Adipose tissue (tissue), 3 donors: ENCODE data around the gene ADAT3. TPM values are rescaled to one million over a fixed set of nuclear protein-coding genes. Genes with fewer than 3 reads are reported as not detected.
"Not testable (repeated sequence)": the region's sequence is repeated elsewhere in the genome, so short reads cannot be mapped to it uniquely, and the experiment has no call there.

ENCODE experiments used
- H3K27ac ChIP-seq: one replicate; pipeline ENCODE4 v1.5.1; 2013; ENCODE audit warnings: low read depth, low read length
- WGBS, 3 donors: extraction: QIAGEN DNeasy Blood & Tissue Kit; methylation state at CpG; one replicate each; pipeline ENCODE4 v1.1.7; 2013; 5-methylcytosine and 5-hydroxymethylcytosine counted together
- polyA plus RNA-seq, 3 donors: library from polyadenylated mRNA; stranded (reverse); fragments of 200-250 nt; gene quantifications; one replicate each; pipeline ENCODE4 v1.2.3, GENCODE V29; 2013
- donor health status: healthy with polysubstance abuse.
- donor health status: Bipolar disorder and iron deficiency.
- donor health status: healthy.

ADAT3 gene
- polyA plus RNA-seq, 3 donors, result 2.2 to 4.2 (median 4.2) TPM

DNA sequence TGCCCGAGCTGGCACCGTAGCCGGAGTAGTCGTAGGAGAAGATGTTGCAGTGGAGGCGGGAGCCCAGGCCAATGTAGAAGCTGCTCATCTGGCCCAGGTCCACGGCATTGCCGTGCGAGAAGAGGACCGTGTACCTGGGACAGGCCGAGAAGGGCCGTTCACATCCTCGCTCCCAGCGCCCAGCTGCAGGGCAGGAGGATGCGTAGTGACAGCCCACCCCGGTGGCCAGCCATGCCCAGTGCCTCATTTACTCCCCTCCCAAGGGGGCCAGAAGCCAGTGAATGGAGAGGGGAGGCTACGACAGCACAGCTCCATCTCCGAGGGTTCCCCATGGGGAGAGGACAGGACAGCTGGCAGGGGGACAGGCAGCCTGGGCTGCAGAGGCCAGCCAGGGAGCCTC lies 25.2 kb upstream of the ADAT3 start:
- H3K27ac ChIP-seq, result not testable (repeated sequence)
- WGBS, 3 donors, result 84 to 91% (median 84%) methylated on average over 12 to 15 of the region's 17 CpGs

- WGBS, 3 donors, result 69 to 82% (median 81%) methylated on average over 25 to 33 of the region's 35 CpGs
- no peak overlapping the region for H3K27ac ChIP-seq
Observed at GRCh38 chr19:1880611-1881392, 24.4 kb upstream of the ADAT3 start.

DNA sequence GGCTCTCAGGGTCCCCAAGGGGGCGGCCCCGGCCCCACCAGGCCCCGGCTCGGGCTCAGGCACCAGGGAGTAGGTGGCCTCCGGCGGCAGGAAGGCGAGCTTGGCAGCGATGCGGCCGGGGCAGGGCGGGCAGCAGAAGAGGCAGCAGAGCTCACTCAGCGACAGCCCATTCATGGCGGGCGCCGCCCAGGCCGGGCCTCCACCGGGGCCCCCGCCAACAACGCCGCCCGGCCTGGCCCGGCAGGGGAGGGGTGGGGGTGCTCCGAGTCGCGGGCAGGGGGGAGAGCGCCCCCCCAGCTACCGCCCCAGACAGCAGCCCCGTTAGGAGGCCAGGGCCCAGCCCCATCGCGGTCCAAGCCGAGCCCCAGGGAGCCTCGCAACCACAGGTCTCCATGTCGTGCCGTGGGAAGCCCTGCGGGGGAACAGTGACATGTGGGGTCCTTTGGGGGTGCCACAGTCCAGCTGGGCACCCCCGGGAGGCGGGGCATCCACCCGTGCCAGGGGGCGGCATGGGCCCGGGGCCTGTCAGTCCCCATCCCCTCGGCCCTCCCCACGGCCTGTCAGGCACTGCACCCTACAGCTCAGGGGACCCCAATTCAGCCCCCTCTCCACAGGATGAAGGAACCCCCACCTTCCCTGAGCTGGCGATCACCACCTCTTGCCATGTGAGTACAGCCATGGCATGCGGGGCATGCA lies 23.7 kb upstream of the ADAT3 start:
- WGBS, 3 donors, result 59 to 72% (median 60%) methylated on average over 16 to 41 of the region's 44 CpGs
- H3K27ac ChIP-seq, result not testable (repeated sequence)

- 61 to 70% (median 62%) methylated on average over 29 to 31 of the region's 31 CpGs for WGBS, 3 donors
- H3K27ac ChIP-seq, result no peak overlapping the region
Observed at GRCh38 chr19:1882089-1882785, 23.0 kb upstream of the ADAT3 start.

DNA sequence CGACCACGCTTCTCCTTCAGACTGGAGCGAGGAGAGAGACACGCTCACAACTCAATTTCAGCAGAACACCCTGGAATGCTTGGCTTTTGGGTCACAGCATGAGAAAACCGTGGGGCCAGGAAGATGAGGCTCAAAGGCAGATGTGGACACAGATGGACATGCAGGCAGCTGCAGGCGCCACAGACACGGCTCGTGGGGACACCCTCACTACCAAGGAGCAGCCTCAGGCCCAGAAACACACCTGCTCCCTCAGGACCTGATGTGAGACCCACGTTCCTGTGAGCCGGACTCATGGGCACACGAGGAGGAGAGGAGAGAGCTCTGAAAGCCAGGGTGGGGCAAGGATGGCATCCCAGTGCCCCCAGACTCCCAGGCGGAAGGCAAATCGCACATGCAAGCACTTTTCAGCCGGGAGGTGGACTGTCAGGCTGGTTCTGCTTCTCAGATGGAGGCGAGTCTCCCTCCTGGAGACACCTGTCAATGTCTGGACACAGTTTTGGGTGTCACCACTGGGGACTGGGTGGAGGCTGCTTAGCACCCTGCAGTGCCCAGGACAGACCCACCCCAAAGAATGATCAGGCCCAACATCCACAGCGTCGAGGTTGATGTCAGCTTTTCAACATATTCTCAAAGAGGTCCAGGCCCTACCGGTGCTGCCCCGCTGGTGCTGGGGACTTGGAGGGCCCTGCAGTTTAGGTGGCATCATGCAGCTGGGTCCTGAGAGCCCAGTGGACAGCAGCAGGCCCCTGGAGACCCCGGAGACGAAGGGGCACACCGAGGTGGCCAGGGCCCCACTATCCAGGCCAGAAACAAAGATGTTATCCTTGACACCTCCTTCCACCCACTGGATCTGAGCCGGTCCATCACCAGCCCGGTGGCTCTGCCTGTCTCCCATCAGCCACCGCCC lies 22.2 kb upstream of the ADAT3 start:
- WGBS, 3 donors, result 64 to 70% (median 67%) methylated on average over 25 of the region's 25 CpGs
- no peak overlapping the region for H3K27ac ChIP-seq

GRCh38 chr19:1883784-1884183 lies 21.4 kb upstream of the ADAT3 start:
- no peak overlapping the region for H3K27ac ChIP-seq
- 19 to 28% (median 28%) methylated on average over 8 of the region's 8 CpGs for WGBS, 3 donors

- H3K27ac ChIP-seq, result no peak overlapping the region
- 1 to 4% (median 4%) methylated on average over 11 of the region's 11 CpGs for WGBS, 3 donors
Observed at GRCh38 chr19:1884291-1884718, 20.9 kb upstream of the ADAT3 start.

DNA sequence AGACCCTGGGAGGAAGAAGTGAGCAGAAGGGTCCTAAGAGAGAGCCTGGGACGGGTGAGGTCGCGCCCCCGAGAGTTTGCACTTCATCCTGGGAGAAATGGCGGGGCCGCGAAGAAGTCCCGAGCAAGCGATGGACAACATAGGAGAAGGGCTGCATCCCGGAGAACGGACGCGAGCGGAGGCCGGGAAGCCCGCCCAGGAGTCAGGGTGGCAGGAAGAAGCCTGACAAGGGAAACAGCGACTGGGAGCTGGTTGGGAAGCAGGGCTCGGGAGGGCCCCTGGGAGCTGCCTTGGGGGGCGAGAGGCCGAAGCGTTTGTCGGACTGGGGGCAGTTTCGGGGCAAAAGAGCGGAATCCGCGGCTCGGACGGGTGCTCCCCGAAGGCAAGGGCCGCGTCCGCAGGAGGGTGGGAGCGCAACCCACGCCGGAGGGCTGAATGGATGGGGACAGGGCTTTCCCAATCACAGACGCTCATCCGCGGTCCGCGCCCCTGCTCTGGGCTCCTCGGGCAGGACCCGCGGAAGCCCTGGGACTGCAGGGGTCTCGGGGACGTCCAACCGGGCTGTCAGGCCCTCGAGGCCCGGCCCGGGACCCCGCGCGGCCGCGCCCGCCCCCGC lies 20.4 kb upstream of the ADAT3 start:
- 1% methylated on average over 41 to 47 of the region's 56 CpGs for WGBS, 3 donors
- no peak overlapping the region for H3K27ac ChIP-seq

- H3K27ac ChIP-seq, result not testable (repeated sequence)
- WGBS, 3 donors, result 21 to 24% (median 23%) methylated on average over 40 to 46 of the region's 46 CpGs
Observed at GRCh38 chr19:1885398-1886119, 19.6 kb upstream of the ADAT3 start, which contains the start of gene ABHD17A. Gene ABHD17A (minus strand): TSS chr19:1885496. CDS start chr19:1881566, 3,930 bp downstream.

- 91 to 96% (median 92%) methylated on average over 15 of the region's 15 CpGs for WGBS, 3 donors
Observed at GRCh38 chr19:1886360-1886759, 18.8 kb upstream of the ADAT3 start.

GRCh38 chr19:1888385-1888784 lies 16.8 kb upstream of the ADAT3 start:
- 63 to 94% (median 89%) methylated on average over 5 of the region's 5 CpGs for WGBS, 3 donors

More at GRCh38 chr19:1886360-1886759, 18.8 kb upstream of the ADAT3 start:
- not testable (repeated sequence) for H3K27ac ChIP-seq

DNA sequence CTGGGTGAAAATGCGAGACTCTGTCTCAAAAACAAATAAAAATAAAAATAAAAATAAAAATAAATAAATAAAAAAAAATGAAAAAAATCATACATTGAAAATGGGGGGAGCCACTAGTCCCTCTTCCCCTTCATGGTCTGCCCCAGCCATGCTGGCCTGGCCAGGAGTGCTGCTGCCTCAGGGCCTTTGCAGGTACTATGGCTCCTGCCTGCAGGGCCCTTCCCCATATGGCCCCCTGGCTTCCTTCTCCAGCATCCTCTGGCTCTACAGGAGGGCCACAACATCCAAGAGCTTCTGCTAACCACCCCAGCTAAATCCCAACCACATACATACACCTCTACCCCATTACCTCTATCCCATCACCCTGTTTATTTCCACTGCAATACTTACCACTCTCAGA lies 15.3 kb upstream of the ADAT3 start:
- WGBS, 3 donors, result 96 to 100% (median 100%) methylated on average over 1 of the region's 1 CpG
- no peak overlapping the region for H3K27ac ChIP-seq

More at GRCh38 chr19:1888385-1888784, 16.8 kb upstream of the ADAT3 start:
- H3K27ac ChIP-seq, result no peak overlapping the region

- H3K27ac ChIP-seq, result no peak overlapping the region
- WGBS, 3 donors, result 82 to 89% (median 84%) methylated on average over 17 of the region's 17 CpGs
Observed at GRCh38 chr19:1893791-1894190, 11.4 kb upstream of the ADAT3 start.

- H3K27ac ChIP-seq, result no peak overlapping the region
- 79 to 82% (median 80%) methylated on average over 13 of the region's 13 CpGs for WGBS, 3 donors
Observed at GRCh38 chr19:1896508-1896907, 8.7 kb upstream of the ADAT3 start.

DNA sequence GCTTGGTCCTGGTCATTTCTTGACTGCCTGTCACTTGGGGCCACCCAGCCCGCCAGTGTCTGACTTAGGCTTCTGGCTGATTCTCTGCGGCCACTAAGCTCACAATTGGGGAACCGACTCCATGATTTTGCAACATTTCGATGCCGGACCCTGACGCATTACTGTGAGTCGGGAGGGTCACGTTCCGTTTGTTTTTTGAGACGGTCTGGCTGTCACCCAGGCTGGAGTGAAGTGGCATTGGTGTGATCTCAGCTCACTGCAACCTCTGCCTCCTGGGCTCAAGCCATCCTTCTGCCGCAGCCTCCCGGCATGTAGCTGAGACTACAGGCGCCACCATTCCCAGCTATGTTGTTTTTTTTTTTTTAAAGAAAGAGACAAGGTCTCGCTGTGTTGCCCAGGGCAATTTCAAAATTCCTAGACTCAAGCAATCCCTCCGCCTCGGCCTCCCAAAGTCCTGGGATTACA lies 3.2 kb upstream of the ADAT3 start:
- no peak overlapping the region for H3K27ac ChIP-seq
- WGBS, 3 donors, result 66 to 86% (median 68%) methylated on average over 16 of the region's 16 CpGs

GRCh38 chr19:1902923-1903322 lies 2.3 kb upstream of the ADAT3 start:
- 70 to 80% (median 78%) methylated on average over 6 of the region's 6 CpGs for WGBS, 3 donors
- H3K27ac ChIP-seq, result no peak overlapping the region

DNA sequence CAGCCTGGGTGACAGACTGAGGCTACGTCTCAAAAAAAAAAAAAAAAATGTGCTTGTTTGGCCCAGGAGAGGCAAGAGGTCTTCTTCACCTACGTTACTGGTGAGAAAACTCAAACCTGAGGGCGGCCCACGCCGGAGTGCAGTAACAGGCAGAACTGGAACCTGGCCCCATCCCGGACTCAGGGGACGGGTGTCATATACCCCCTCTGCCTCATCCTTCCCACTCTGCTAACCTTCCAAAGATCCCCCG lies 414 bp upstream of the ADAT3 start:
- no peak overlapping the region for H3K27ac ChIP-seq
- 36 to 43% (median 42%) methylated on average over 8 of the region's 8 CpGs for WGBS, 3 donors
